Caco-2 (cell line): ENCODE measurements around the gene CASP9. TPM values are rescaled to one million over a fixed set of nuclear protein-coding genes. Genes with fewer than 3 reads are reported as not detected.

Experiments
- BruUV-seq: library from RNA; stranded (reverse); fragments of 400-500 nt; replicated peaks from 2 replicates; lab custom pipeline; 2021; lab: Mats Ljungman, UMichigan
- CTCF ChIA-PET: fragments of 300-600 bp; sonication (Branson Sonifier 250); formaldehyde crosslinking; loops from one replicate; lab custom pipeline; 2022; ENCODE audit warnings: antibody characterized with exemption; lab: Charles Lee
- POLR2A ChIA-PET: fragments of 300-600 bp; sonication (Branson Sonifier 250); formaldehyde crosslinking; loops from one replicate; lab custom pipeline; 2022; ENCODE audit warnings: antibody characterized with exemption; lab: Charles Lee
- DNase-seq, 2 experiments: peaks; one replicate each; pipeline versions ENCODE4 v3.0.0 to v3.0.0-alpha.2; 2020 to 2022
- H3K27me3 ChIP-seq: replicated peaks from 2 replicates; pipeline ENCODE4 v1.6.0; 2011; ENCODE audit warnings: low read length; ENCODE audit not compliant: control insufficient read depth, insufficient read depth
- H3K36me3 ChIP-seq: 2 replicates; pipeline ENCODE4 v1.5.1; 2011; ENCODE audit warnings: low read length; ENCODE audit not compliant: control insufficient read depth, insufficient read depth
- H3K4me1 ChIP-seq: fragments of 250-450 bp; sonication (Bioruptor Pico); 2 replicates; pipeline ENCODE4 v1.5.1; 2020; ENCODE audit warnings: mild to moderate bottlenecking
- H3K4me3 ChIP-seq: 2 replicates; pipeline ENCODE4 v1.5.1; 2011; ENCODE audit warnings: low read depth, mild to moderate bottlenecking, control low read depth, low read length
- H3K9me3 ChIP-seq: fragments of 250-450 bp; sonication (Bioruptor Pico); 2 replicates; pipeline ENCODE4 v1.5.1; 2020; ENCODE audit warnings: mild to moderate bottlenecking, moderate library complexity
- H3K27ac Mint-ChIP-seq: one replicate; pipeline ENCODE4 v1.8.0; 2022; ENCODE audit warnings: mixed read lengths; ENCODE audit not compliant: unreplicated experiment
- H3K27me3 Mint-ChIP-seq: one replicate; pipeline ENCODE4 v1.8.0; 2022; ENCODE audit warnings: mixed read lengths; ENCODE audit not compliant: insufficient read depth, unreplicated experiment
- H3K36me3 Mint-ChIP-seq: one replicate; pipeline ENCODE4 v1.8.0; 2022; ENCODE audit warnings: mild to moderate bottlenecking, mixed read lengths; ENCODE audit not compliant: insufficient read depth, unreplicated experiment
- H3K4me1 Mint-ChIP-seq: one replicate; pipeline ENCODE4 v1.8.0; 2022; ENCODE audit warnings: low read depth, mixed read lengths; ENCODE audit not compliant: unreplicated experiment
- H3K4me3 Mint-ChIP-seq: one replicate; pipeline ENCODE4 v1.8.0; 2022; ENCODE audit warnings: mild to moderate bottlenecking, moderate library complexity, mixed read lengths; ENCODE audit not compliant: unreplicated experiment
- H3K9me3 Mint-ChIP-seq: one replicate; pipeline ENCODE4 v1.8.0; 2022; ENCODE audit warnings: mixed read lengths; ENCODE audit not compliant: unreplicated experiment
- CTCF ChIP-seq, 2 experiments: fragments of 200-600 bp in 1 of 2; IDR thresholded peaks; 1 replicate in 1 of 2; 2 replicates in 1 of 2; pipeline versions ENCODE4 v1.5.1 to v1.8.0; 2011 to 2022; ENCODE audit warnings: antibody characterized with exemption in 1 of 2, control low read depth in 1 of 2, inconsistent platforms in 1 of 2, low read depth in 1 of 2, low read length in 1 of 2, mild to moderate bottlenecking in 1 of 2, moderate library complexity in 1 of 2; ENCODE audit not compliant: insufficient read depth in 1 of 2, severe bottlenecking in 1 of 2, unreplicated experiment in 1 of 2
- intact Hi-C: fragments of 100-400 bp; cut with micrococcal nuclease; formaldehyde crosslinking; loops from one replicate; pipeline ENCODE4 v1.10.0; 2022; ENCODE audit not compliant: unreplicated experiment
- total RNA-seq: library from RNA; stranded (reverse); gene quantifications from 2 replicates; pipeline ENCODE4 v1.2.3, GENCODE V29; 2022

CASP9 gene
- total RNA-seq, 1 experiment from 2014 or later: 9.9 TPM

- ChIA-PET CTCF (no interaction called here), POLR2A (no interaction called here)
- H3K9me3 ChIP-seq: no peaks in the 10 kb centered on the region
- H3K4me3 ChIP-seq: no peak overlapping the region
- Mint-ChIP-seq H3K4me3 (no peak overlapping the region), H3K27me3 (no peaks in the 10 kb centered on the region), H3K36me3 (no peaks in the 10 kb centered on the region), H3K4me1 (no peaks in the 10 kb centered on the region), H3K9me3 (no peaks in the 10 kb centered on the region), H3K27ac (no peak overlapping the region)
- TF ChIP-seq CTCF (IDR thresholded peaks at IDR 0.05; ENCODE audit: insufficient read depth in 1 of 2, low read depth in 1 of 2, low read length in 1 of 2, severe bottlenecking in 1 of 2, unreplicated experiment in 1 of 2): no peak
- DNase-seq: no peak
- no peaks in the 10 kb centered on the region for H3K4me1 ChIP-seq
- intact Hi-C loops: no loop called here
- H3K36me3 ChIP-seq: no peaks in the 10 kb centered on the region
- no TSS peak for BruUV-seq
- no peaks in the 10 kb centered on the region for H3K27me3 ChIP-seq
Observed at GRCh38 chr1:15451014-15451722, 72.8 kb downstream of the CASP9 start.

- ChIA-PET CTCF (no interaction called here), POLR2A (no interaction called here)
- intact Hi-C loops: no loop called here
- Mint-ChIP-seq H3K4me3 (no peak overlapping the region), H3K27me3 (no peaks in the 10 kb centered on the region), H3K9me3 (no peaks in the 10 kb centered on the region), H3K4me1 (no peaks in the 10 kb centered on the region), H3K27ac (no peak overlapping the region), H3K36me3 (no peaks in the 10 kb centered on the region)
- Histone ChIP-seq H3K36me3 (no peaks in the 10 kb centered on the region), H3K27me3 (no peaks in the 10 kb centered on the region; the same call in 1 of the 2 replicates), H3K4me3 (no peak overlapping the region), H3K9me3 (no peaks in the 10 kb centered on the region), H3K4me1 (no peaks in the 10 kb centered on the region)
- no TSS peak for BruUV-seq
- no peak for TF ChIP-seq CTCF (IDR thresholded peaks at IDR 0.05; ENCODE audit: insufficient read depth in 1 of 2, low read depth in 1 of 2, low read length in 1 of 2, severe bottlenecking in 1 of 2, unreplicated experiment in 1 of 2)
- no peak for DNase-seq
Observed at GRCh38 chr1:15449567-15449966, 74.4 kb downstream of the CASP9 start.

GRCh38 chr1:15448877-15449462, 75.0 kb downstream of the CASP9 start:
- Mint-ChIP-seq H3K27ac (no peak overlapping the region), H3K36me3 (no peaks in the 10 kb centered on the region), H3K27me3 (no peaks in the 10 kb centered on the region), H3K9me3 (no peaks in the 10 kb centered on the region), H3K4me3 (no peak overlapping the region), H3K4me1 (no peaks in the 10 kb centered on the region)
- Histone ChIP-seq H3K4me1 (no peaks in the 10 kb centered on the region), H3K9me3 (no peaks in the 10 kb centered on the region), H3K4me3 (no peak overlapping the region), H3K36me3 (no peaks in the 10 kb centered on the region), H3K27me3 (no peaks in the 10 kb centered on the region; the same call in 1 of the 2 replicates)
- no TSS peak for BruUV-seq
- CTCF ChIA-PET: no interaction called here
- TF ChIP-seq CTCF (IDR thresholded peaks at IDR 0.05; ENCODE audit: insufficient read depth in 1 of 2, low read depth in 1 of 2, low read length in 1 of 2, severe bottlenecking in 1 of 2, unreplicated experiment in 1 of 2): no peak
- DNase-seq: no peak
- intact Hi-C loops: no loop called here
- POLR2A ChIA-PET: no interaction called here
